DOHH2 (cell line): Measurements from ENCODE around the gene VASH2.

ENCODE experiments used
- CTCF ChIP-seq: fragments of 200-600 bp; sonication (generic); IDR thresholded peaks from one replicate; pipeline ENCODE4 v1.5.1; 2014; ENCODE audit warnings: antibody characterized with exemption, mild to moderate bottlenecking, low read depth, low read length; ENCODE audit not compliant: poor library complexity, severe bottlenecking
- EZH2phosphoT487 ChIP-seq: fragments of 200-600 bp; sonication (generic); IDR thresholded peaks from 2 replicates; pipeline ENCODE4 v1.6.1; 2017; ENCODE audit warnings: borderline replicate concordance, mild to moderate bottlenecking, antibody characterized with exemption, low read length, moderate library complexity, mixed read lengths

- TF ChIP-seq CTCF = no peak
- TF ChIP-seq EZH2phosphoT487 = no peak
Observed at GRCh38 chr1:212942679-212943392, 7.5 kb upstream of the VASH2 start.
